Stomach (tissue), 4 donors: Measurements from ENCODE around the gene TKTL1.
"Not testable (repeated sequence)": the region's sequence is repeated elsewhere in the genome, so short reads cannot be mapped to it uniquely, and the experiment has no call there.

Source experiments
- EP300 ChIP-seq: sonication (generic); formaldehyde crosslinking; IDR thresholded peaks from one replicate; pipeline ENCODE4 v1.6.1; 2017; ENCODE audit warnings: antibody characterized with exemption
- POLR2A ChIP-seq, 4 donors: fragments of 450-650 bp; IDR thresholded peaks; one replicate each; pipeline ENCODE4 v1.6.1; 2016; ENCODE audit warnings: antibody characterized with exemption in 4 of 4, control low read depth in 2 of 4, mild to moderate bottlenecking in 1 of 4, moderate library complexity in 1 of 4
- POLR2AphosphoS5 ChIP-seq, 3 donors: sonication (generic); formaldehyde crosslinking; IDR thresholded peaks; one replicate each; pipeline ENCODE4 v1.6.1; 2016; ENCODE audit warnings: antibody characterized with exemption in 3 of 3
- TF ChIP-seq, protein P1 (sequence below), 7 experiments: fragments of 450-650 bp in 4 of 7; fragments of 200-600 bp in 3 of 7; sonication (generic) in 3 of 7; IDR thresholded peaks; one replicate each; pipeline ENCODE4 v1.5.1; 2016 to 2019; ENCODE audit warnings: antibody characterized with exemption in 7 of 7, control low read depth in 2 of 7, mild to moderate bottlenecking in 1 of 7

DNA sequence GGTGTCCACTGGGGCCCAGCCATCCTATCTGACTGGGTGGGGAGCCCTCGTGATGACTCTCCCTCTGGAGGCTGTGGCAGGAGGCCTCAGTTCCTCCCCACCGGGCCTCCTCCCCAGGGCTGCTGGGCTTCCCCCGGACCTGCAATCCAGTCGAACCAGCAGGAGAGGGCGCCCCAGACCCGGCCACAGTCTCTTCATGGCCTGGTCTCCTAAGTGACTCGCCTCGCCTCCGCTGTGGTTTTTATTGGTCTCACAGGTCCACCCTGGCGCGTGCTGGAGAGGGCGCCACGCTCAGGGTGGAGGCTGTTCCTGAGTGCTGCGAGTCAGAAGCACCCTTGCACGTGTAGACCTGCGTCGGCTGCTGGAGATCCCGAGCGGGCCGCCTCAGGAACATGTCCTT, 48.0 kb downstream of the TKTL1 start:
- TF ChIP-seq POLR2A (IDR thresholded peaks at IDR 0.05); POLR2AphosphoS5 (IDR thresholded peaks at IDR 0.05); EP300: not testable (repeated sequence)
- TF ChIP-seq, protein P1, sequence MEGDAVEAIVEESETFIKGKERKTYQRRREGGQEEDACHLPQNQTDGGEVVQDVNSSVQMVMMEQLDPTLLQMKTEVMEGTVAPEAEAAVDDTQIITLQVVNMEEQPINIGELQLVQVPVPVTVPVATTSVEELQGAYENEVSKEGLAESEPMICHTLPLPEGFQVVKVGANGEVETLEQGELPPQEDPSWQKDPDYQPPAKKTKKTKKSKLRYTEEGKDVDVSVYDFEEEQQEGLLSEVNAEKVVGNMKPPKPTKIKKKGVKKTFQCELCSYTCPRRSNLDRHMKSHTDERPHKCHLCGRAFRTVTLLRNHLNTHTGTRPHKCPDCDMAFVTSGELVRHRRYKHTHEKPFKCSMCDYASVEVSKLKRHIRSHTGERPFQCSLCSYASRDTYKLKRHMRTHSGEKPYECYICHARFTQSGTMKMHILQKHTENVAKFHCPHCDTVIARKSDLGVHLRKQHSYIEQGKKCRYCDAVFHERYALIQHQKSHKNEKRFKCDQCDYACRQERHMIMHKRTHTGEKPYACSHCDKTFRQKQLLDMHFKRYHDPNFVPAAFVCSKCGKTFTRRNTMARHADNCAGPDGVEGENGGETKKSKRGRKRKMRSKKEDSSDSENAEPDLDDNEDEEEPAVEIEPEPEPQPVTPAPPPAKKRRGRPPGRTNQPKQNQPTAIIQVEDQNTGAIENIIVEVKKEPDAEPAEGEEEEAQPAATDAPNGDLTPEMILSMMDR (IDR thresholded peaks at IDR 0.05): not testable (repeated sequence)
